ENCODE measurements around the gene CFAP20. TPM values are rescaled to one million over a fixed set of nuclear protein-coding genes. Genes with fewer than 3 reads are reported as not detected.

CFAP20 gene
- total RNA-seq, 4 donors from 2014 or later, result 46.6 to 66.6 (median 58.9) TPM

GRCh38 chr16:58124601-58124915, 4.6 kb downstream of the CFAP20 start:
- peak in 1 of 2 donors; percentile 8 for DNase-seq (ENCODE audit: low spot score in 2 of 2)
- WGBS, 2 donors, result 10 to 18% methylated on average over 1 of the region's 1 CpG
- TF ChIP-seq POLR2A (IDR thresholded peaks at IDR 0.05), result no peak
- TF ChIP-seq, protein P1, sequence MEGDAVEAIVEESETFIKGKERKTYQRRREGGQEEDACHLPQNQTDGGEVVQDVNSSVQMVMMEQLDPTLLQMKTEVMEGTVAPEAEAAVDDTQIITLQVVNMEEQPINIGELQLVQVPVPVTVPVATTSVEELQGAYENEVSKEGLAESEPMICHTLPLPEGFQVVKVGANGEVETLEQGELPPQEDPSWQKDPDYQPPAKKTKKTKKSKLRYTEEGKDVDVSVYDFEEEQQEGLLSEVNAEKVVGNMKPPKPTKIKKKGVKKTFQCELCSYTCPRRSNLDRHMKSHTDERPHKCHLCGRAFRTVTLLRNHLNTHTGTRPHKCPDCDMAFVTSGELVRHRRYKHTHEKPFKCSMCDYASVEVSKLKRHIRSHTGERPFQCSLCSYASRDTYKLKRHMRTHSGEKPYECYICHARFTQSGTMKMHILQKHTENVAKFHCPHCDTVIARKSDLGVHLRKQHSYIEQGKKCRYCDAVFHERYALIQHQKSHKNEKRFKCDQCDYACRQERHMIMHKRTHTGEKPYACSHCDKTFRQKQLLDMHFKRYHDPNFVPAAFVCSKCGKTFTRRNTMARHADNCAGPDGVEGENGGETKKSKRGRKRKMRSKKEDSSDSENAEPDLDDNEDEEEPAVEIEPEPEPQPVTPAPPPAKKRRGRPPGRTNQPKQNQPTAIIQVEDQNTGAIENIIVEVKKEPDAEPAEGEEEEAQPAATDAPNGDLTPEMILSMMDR (IDR thresholded peaks at IDR 0.05), result no peak
- no peak overlapping the region for H3K4me3 ChIP-seq (ENCODE audit: low read depth, poor library complexity, severe bottlenecking)
- intact Hi-C loops (cut with DNase I; ENCODE audit: low total_unique reads), result loop anchor here (10.0 kb wide), 1 partner anchor 100 kb away; the partner anchor contains the start of gene MMP15

- no peak for DNase-seq (ENCODE audit: low spot score in 2 of 2)
- 57 to 61% methylated on average over 8 of the region's 8 CpGs for WGBS, 2 donors
- no peak for TF ChIP-seq POLR2A (IDR thresholded peaks at IDR 0.05)
- TF ChIP-seq, protein P1 (IDR thresholded peaks at IDR 0.05), result no peak
- no peak overlapping the region for H3K4me3 ChIP-seq (ENCODE audit: low read depth, poor library complexity, severe bottlenecking)
- intact Hi-C loops (cut with DNase I; ENCODE audit: low total_unique reads), result loop anchor here (10.0 kb wide), 1 partner anchor 99 kb away; the partner anchor contains the start of gene MMP15
Measured at GRCh38 chr16:58123896-58124600, 5.1 kb downstream of the CFAP20 start.

GRCh38 chr16:58121132-58121531, 8.0 kb downstream of the CFAP20 start:
- peak in 1 of 2 donors; percentile 26 for DNase-seq (ENCODE audit: low spot score in 2 of 2)
- TF ChIP-seq, protein P1 (IDR thresholded peaks at IDR 0.05), result no peak
- TF ChIP-seq POLR2A (IDR thresholded peaks at IDR 0.05), result no peak
- WGBS, 2 donors, result 35 to 42% methylated on average over 6 of the region's 6 CpGs
- no peak overlapping the region for H3K4me3 ChIP-seq (ENCODE audit: low read depth, poor library complexity, severe bottlenecking)
- intact Hi-C loops (cut with DNase I; ENCODE audit: low total_unique reads), result loop anchor here (10.0 kb wide), 1 partner anchor 96 kb away; the partner anchor contains the start of gene MMP15

DNA sequence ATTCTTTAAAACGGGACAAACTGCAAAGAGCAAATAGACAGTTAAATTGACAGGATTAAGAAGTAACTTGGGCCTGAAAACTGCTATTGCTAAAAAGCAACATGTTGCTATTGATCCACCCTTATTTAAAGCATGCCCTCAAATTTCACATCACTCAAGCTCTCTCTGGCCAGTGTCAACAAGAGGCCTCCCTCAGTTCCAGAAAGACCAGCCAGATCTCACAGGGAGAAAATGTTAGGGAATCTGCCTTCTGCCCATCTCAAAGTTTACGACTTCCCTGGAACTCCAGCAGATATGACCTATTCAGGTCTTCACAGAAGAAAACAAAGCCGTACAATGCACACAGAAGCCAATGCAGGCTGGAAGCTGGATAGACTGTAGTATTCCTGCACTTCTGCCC, 8.9 kb downstream of the CFAP20 start:
- DNase-seq (ENCODE audit: low spot score in 2 of 2), result peak in 1 of 2 donors; percentile 8
- H3K4me3 ChIP-seq (ENCODE audit: low read depth, poor library complexity, severe bottlenecking), result no peak overlapping the region
- TF ChIP-seq, protein P1 (IDR thresholded peaks at IDR 0.05), result no peak
- no peak for TF ChIP-seq POLR2A (IDR thresholded peaks at IDR 0.05)
- intact Hi-C loops (cut with DNase I; ENCODE audit: low total_unique reads), result loop anchor here (10.0 kb wide), 1 partner anchor 95 kb away; the partner anchor contains the start of gene MMP15
- 38 to 52% methylated on average over 3 of the region's 3 CpGs for WGBS, 2 donors

DNA sequence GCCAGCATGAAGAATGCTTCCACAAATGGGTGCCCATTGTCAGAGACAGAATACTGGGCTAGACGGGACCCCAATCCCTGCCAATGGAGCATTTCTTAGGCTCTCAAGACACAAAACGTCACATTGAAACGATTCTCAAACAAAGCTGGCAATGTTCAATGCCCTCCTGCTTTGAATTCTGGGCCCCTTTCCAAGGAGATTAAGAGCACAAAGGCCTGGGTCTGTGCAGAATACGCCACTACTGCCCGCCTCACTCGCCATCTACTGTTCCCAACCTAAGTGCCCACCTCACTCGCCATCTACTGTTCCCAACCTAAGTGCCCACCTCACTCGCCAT, 9.7 kb downstream of the CFAP20 start:
- no peak overlapping the region for H3K4me3 ChIP-seq (ENCODE audit: low read depth, poor library complexity, severe bottlenecking)
- WGBS, 2 donors, result 56 to 58% methylated on average over 8 of the region's 8 CpGs
- peak in 1 of 2 donors; percentile 48 for DNase-seq (ENCODE audit: low spot score in 2 of 2)
- TF ChIP-seq POLR2A (IDR thresholded peaks at IDR 0.05), result no peak
- TF ChIP-seq, protein P1 (IDR thresholded peaks at IDR 0.05), result no peak
- intact Hi-C loops (cut with DNase I; ENCODE audit: low total_unique reads), result no loop called here
